HG03196 (cell line): ENCODE results near the gene BRMS1.
A peak's percentile ranks its signal among the peaks of the same experiment; 100 is the strongest.
"Not testable (repeated sequence)": the region's sequence is repeated elsewhere in the genome, so short reads cannot be mapped to it uniquely, and the experiment has no call there.

Experiments
- ATAC-seq: cut with Tn5 transposase; IDR thresholded peaks from one replicate; pipeline ENCODE4 v1.9.1; 2021; ENCODE audit not compliant: unreplicated experiment

Gene BRMS1

GRCh38 chr11:66311965-66312548 is 32.8 kb downstream of the BRMS1 start:
- ATAC-seq = peak; percentile 70

- no peak for ATAC-seq
Measured at GRCh38 chr11:66311470-66311964, 33.4 kb downstream of the BRMS1 start.

GRCh38 chr11:66310803-66311440 is 34.0 kb downstream of the BRMS1 start:
- not testable (repeated sequence) for ATAC-seq

- ATAC-seq = no peak
Measured at GRCh38 chr11:66310324-66310723, 34.6 kb downstream of the BRMS1 start.

GRCh38 chr11:66309475-66309874 is 35.4 kb downstream of the BRMS1 start:
- ATAC-seq = no peak

- no peak for ATAC-seq
Measured at GRCh38 chr11:66302656-66303055, 42.2 kb downstream of the BRMS1 start.

GRCh38 chr11:66299186-66299585 is 45.7 kb downstream of the BRMS1 start:
- no peak for ATAC-seq

GRCh38 chr11:66297610-66298009 is 47.3 kb downstream of the BRMS1 start:
- no peak for ATAC-seq

GRCh38 chr11:66294626-66295620 is 50.0 kb downstream of the BRMS1 start:
- ATAC-seq = no peak

- no peak for ATAC-seq
Measured at GRCh38 chr11:66293777-66294625, 50.9 kb downstream of the BRMS1 start.

- no peak for ATAC-seq
Measured at GRCh38 chr11:66293352-66293751, 51.6 kb downstream of the BRMS1 start.

- ATAC-seq = no peak
Measured at GRCh38 chr11:66292543-66293332, 52.2 kb downstream of the BRMS1 start.

GRCh38 chr11:66291706-66292542 is 53.0 kb downstream of the BRMS1 start, which contains the start of gene TMEM151A:
TMEM151A (plus strand) TSS chr11:66291894; CDS start chr11:66292014, 120 bp downstream.
- no peak for ATAC-seq

GRCh38 chr11:66291303-66291705 is 53.6 kb downstream of the BRMS1 start:
- ATAC-seq = no peak

- no peak for ATAC-seq
Measured at GRCh38 chr11:66290330-66290621, 54.6 kb downstream of the BRMS1 start.

GRCh38 chr11:66289548-66290329 is 55.2 kb downstream of the BRMS1 start:
- ATAC-seq = peak; percentile 38

- ATAC-seq = peak; percentile 84
Measured at GRCh38 chr11:66288671-66289547, 56.0 kb downstream of the BRMS1 start, which contains the start of gene YIF1A. YIF1A (minus strand) TSS chr11:66289143; CDS start chr11:66288985, 158 bp downstream.
